Measurements from ENCODE around the gene ATP2C2.
"Not testable (repeated sequence)": the region's sequence is repeated elsewhere in the genome, so short reads cannot be mapped to it uniquely, and the experiment has no call there.

The ATP2C2 gene

GRCh38 chr16:84391151-84392030 lies 23.1 kb downstream of the ATP2C2 start:
- no peak for DNase-seq (ENCODE audit: low read depth in 2 of 2, low spot score in 1 of 2)

DNA sequence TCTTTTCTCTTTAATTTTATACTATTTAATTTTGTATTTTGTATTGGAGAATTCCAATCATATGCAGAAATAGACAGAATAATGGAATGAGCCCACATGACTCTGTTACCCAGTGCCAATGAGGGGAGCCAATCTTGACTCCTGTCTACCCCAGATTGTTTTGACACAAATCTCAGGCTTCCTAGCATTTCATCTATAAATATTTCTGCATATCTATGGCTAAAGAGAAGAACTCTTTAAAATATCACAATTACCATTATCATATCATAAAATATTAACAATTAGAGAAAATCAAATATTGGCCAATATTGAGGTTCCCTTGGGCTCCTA lies 23.7 kb downstream of the ATP2C2 start:
- DNase-seq (ENCODE audit: low read depth in 2 of 2, low spot score in 1 of 2), result no peak

DNA sequence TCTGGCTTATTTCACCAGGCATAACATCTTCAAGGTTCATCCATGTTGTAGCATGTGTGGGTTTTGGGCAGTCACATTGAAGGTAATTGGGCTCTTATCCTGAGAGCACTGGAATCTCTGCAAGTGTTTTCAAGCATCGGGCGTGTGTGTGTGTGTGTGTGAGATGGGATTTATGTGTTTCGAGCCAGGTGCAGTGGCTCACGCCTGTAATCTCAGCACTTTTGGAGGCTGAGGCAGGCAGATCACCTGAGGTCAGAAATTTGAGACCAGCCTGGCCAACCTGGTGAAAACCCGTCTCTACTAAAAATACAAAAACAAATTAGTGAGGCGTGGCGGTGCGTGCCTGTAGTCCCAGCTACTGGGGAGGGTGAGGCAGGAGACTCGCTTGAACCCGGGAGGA lies 27.7 kb downstream of the ATP2C2 start:
- DNase-seq (ENCODE audit: low read depth in 2 of 2, low spot score in 1 of 2), result not testable (repeated sequence)

DNA sequence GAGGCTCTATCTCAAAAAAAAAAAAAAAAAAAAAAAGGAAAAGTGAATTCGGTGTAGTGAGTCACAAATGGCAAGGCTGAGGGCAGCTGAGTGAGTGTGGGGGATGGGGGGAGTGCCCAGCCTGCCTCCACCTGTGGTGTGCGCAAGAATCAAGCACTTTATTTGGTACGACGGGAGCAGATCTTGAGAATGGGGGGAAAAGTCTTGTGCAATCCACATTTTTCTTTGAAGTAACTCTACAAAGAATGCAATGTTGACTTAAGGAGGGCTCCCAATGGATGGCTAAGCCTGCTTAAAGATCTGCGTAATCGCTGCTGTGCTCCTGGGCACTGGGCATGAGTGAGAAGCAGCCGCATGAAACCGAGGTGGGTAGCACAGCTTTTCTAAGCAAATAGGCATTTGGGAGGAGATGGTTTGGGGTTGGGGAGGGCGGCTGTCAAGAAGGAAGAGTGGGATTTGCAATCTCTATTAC lies 28.2 kb downstream of the ATP2C2 start:
- DNase-seq (ENCODE audit: low read depth in 2 of 2, low spot score in 1 of 2), result no peak

- no peak for DNase-seq (ENCODE audit: low read depth in 2 of 2, low spot score in 1 of 2)
These were observed 28.8 kb downstream of the ATP2C2 start for GRCh38 chr16:84397090-84397489.

DNA sequence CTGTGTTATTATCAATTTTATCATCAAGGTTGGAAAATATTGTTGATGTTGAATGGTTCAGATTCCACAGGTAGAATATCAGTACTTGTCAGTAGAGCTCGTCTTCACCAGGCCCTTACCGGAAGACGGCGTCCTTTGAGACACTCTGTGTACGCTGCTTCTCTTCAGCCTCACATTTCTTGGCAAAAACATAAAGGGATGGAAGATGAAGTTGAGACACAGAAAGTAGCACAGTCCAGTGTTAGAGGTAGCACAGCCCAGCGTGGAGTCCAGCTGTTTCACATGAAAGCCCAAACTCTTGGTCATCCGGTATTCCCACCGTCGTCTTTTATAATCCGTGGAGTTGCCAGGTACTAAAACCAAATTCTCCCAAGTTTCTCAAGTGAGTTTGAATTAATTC lies 30.4 kb downstream of the ATP2C2 start:
- no peak for DNase-seq (ENCODE audit: low read depth in 2 of 2, low spot score in 1 of 2)

DNA sequence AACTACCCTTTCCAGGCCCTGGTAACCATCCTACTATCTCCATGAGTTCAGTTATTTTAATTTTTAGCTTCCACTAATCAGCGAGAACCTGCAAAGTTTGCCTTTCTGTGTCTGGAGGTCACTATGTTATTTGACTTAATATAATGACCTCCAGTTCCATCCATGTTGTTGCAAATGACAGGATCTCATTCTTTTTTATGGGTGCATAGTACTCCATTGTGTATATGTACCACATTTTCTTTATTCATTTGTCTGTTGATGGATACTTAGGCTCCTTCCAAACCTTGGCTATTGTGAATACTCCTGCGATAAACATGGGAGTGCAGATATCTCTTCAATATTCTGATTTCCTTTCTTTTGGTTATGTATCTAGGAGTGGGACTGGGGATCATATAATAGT lies 31.6 kb downstream of the ATP2C2 start:
- DNase-seq (ENCODE audit: low read depth in 2 of 2, low spot score in 1 of 2), result not testable (repeated sequence)

DNA sequence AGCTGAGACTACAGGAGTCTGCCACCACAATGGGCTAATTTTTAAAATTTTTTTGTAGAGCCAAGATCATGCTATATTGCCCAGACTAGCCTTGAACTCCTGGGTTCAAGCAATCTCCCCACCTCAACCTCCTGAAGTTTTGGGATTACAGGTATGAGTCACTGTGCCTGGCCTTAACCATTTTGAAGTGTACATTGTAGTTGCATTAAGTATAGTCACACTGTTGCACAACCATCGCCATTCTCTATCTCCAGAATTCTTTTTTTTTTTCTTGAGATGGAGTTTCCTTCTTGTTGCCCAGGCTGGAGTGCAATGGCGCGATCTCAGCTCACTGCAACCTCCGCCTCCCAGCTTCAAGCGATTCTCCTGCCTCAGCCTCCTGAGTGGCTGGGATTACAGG lies 35.1 kb downstream of the ATP2C2 start:
- not testable (repeated sequence) for DNase-seq (ENCODE audit: low read depth in 2 of 2, low spot score in 1 of 2)

GRCh38 chr16:84404324-84404723 lies 36.0 kb downstream of the ATP2C2 start:
- no peak for DNase-seq (ENCODE audit: low read depth in 2 of 2, low spot score in 1 of 2)

DNA sequence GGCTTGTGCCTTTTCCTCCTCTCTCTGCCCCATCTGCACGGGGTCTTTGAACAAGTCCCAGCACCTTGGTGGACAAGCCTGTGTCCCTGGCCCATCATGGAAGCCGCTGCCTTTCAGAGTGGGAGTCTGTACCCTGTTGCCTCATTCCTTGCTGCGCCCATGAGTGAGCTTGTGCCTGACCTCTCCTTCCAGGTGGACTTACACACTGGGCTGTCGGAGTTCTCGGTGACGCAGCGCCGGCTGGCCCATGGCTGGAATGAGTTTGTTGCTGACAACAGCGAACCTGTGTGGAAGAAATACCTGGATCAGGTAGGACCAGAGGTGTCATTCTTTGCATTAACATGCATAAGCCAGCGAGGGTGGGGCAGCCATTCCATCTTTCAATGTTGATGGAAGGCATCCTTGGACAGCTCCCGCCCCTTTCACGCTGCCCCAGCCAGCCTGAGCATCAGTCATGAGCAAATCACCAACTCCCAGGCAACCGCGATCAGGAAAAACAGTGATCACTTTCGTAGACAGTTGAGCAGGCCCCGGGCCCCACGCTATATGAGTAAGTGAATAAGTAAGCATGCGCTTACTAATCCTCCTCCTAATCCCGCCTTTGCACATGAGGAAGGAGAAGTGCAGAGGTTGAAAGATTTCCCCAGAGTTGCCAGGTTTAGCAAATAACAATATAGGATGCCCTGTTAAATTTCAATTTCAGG lies 36.8 kb downstream of the ATP2C2 start:
- no peak for DNase-seq (ENCODE audit: low read depth in 2 of 2, low spot score in 1 of 2)

- no peak for DNase-seq (ENCODE audit: low read depth in 2 of 2, low spot score in 1 of 2)
These were observed 37.9 kb downstream of the ATP2C2 start for GRCh38 chr16:84406006-84406963.

- no peak for DNase-seq (ENCODE audit: low read depth in 2 of 2, low spot score in 1 of 2)
These were observed 39.4 kb downstream of the ATP2C2 start for GRCh38 chr16:84407588-84408313.

DNA sequence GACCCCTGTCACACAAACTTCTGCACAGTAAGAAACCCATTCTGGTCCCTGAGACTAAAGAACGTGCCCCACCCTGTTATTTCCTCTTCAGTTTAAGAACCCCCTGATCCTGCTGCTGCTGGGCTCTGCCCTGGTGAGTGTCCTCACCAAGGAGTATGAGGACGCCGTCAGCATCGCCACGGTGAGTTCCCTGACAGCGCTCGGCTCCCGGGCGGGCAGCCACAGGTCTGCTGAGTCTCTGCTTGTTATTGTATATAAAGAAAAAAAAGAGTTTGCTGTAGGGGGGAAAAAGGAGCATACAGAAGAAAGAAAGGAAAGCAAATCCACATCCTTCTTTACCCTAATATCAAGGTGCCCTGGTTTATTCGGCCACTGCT lies 40.0 kb downstream of the ATP2C2 start:
- no peak for DNase-seq (ENCODE audit: low read depth in 2 of 2, low spot score in 1 of 2)

GRCh38 chr16:84408856-84409255 lies 40.5 kb downstream of the ATP2C2 start:
- no peak for DNase-seq (ENCODE audit: low read depth in 2 of 2, low spot score in 1 of 2)

DNA sequence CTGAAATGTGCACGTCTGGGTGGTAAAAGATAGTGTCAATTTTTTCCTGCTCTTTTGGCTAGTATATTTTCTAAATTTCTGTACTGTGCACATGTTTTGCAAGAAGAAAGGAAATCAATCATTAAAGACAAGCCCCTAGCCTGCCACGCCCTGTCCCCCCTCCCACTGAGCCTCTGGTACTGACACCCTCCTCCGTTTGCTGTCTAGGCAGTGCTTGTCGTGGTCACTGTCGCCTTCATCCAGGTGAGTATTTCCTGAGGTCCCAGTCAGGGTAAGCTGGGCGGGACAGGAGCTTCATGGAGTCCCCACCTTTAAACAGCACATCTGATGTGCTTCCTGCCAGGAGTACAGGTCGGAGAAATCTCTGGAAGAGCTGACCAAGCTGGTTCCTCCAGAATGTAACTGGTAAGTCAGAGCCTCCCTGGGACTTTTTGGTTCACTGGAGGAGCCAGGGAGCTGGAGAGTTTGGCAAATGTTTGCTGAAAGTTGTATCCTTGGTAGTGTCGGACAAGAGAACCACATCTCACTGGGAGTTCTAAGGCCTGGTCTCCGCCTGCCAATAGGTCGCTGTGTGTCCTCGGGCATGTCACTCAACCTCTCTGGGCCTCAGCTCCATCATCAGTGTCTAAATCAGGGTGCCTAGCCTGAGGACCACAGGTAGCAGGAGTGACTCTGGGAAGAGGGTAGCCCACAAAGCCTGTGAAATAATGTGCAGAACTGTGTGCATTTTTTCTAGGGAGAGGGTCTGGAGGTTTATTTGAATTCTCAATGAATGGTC lies 42.2 kb downstream of the ATP2C2 start:
- DNase-seq (ENCODE audit: low read depth in 2 of 2, low spot score in 1 of 2), result no peak

- DNase-seq (ENCODE audit: low read depth in 2 of 2, low spot score in 1 of 2), result no peak
These were observed 43.4 kb downstream of the ATP2C2 start for GRCh38 chr16:84411768-84412167.

DNA sequence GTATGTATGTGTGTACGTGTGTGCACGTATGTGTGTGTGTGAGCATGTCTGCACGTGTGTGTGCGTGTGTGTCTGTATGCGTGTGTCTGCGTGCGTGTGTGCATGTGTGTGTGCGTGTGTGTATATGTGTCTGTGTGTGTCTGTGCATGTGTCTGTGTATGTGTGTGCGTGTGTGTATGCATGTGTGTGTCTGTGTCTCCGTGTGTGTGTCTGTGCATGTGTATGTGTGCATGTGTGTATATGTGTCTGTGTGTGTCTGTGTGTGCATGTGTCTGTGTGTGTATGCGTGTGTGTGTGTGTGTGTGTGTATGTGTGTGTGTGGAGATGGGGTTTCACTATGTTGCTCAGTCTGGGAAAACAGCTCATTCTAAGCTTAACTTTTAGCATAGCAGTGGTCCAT lies 43.9 kb downstream of the ATP2C2 start:
- no peak for DNase-seq (ENCODE audit: low read depth in 2 of 2, low spot score in 1 of 2)

GRCh38 chr16:84413244-84414004 lies 45.1 kb downstream of the ATP2C2 start:
- no peak for DNase-seq (ENCODE audit: low read depth in 2 of 2, low spot score in 1 of 2)

DNA sequence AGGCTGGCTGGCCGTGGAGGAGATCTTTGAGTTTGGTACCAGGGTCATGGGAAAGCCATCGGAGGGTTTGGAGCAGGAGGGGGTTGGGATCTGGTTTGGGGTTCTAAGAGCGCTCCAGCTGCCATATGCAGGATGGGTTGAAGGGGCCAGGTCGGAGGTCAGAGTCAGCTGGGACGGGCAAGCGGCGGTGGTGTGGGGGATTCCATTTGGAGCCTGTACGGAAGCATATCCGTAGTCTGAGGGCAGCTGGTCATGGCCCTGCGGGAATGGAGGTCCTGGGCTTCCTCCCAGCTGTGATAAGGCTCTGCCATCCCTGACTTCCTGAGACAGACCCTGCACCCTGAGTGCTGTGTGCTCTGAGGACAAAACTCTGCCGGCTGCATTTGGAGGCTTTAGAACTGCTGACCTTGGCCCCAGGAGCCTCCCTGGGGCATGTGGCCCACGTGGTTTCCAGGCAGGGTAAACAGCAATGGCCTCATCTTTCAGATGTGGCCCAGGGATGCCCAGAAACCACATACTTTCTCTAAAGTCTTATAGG lies 46.5 kb downstream of the ATP2C2 start:
- no peak for DNase-seq (ENCODE audit: low read depth in 2 of 2, low spot score in 1 of 2)
